H54 (cell line): ENCODE data around the gene KIAA1586.

Source experiments
- DNase-seq: peaks from one replicate; pipeline ENCODE4 v3.0.0; 2011; ENCODE audit warnings: low spot score, mixed read lengths; ENCODE audit not compliant: insufficient read length
- FAIRE-seq: peaks from 3 replicates; lab custom pipeline; 2011; peaks lifted over from hg19 to GRCh38; lab: Jason Lieb, UNC
- POLR2A ChIP-seq: IDR thresholded peaks from 2 replicates; pipeline ENCODE4 v1.6.1; 2011; ENCODE audit warnings: low read depth, mild to moderate bottlenecking, low read length

KIAA1586 gene

GRCh38 chr6:57097596-57097995 is 51.1 kb downstream of the KIAA1586 start:
- FAIRE-seq, result peak; percentile 58
- DNase-seq, result no peak
- TF ChIP-seq POLR2A, result no peak

DNA sequence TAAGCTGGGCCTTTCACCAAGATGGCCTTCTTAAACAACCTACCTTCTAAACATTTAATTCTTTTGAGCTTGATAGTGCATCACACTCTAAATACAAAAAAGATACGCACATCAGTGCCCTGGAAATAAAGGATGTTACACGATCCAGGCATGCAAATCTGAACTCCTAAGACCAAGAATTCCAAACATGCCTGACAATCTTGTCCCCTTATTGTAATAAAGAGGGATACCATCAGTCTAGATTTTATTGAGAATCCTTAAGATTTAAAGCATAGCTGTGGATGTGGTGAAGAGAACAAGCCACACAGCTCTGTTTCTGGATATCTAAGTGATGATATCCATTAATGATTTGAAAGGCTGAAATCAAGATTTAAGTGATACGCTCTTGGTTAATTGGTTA is 56.5 kb downstream of the KIAA1586 start:
- no peak for TF ChIP-seq POLR2A
- DNase-seq (no peak), FAIRE-seq (no peak)

GRCh38 chr6:57104336-57104735 is 57.8 kb downstream of the KIAA1586 start:
- DNase-seq (no peak), FAIRE-seq (peak; percentile 68)
- no peak for TF ChIP-seq POLR2A
